BJ (cell line): ENCODE measurements around the gene SERPIND1. TPM values are rescaled to one million over a fixed set of nuclear protein-coding genes. Genes with fewer than 3 reads are reported as not detected.

Source experiments
- CTCF ChIA-PET: fragments of 350-600 bp; formaldehyde crosslinking; extraction: SDS; loops from one replicate; lab custom pipeline; 2021; ENCODE audit warnings: antibody characterized with exemption, inconsistent platforms; lab: Yijun Ruan, JAX
- POLR2A ChIA-PET: fragments of 300-600 bp; sonication (Branson Sonifier 250); formaldehyde crosslinking; extraction: SDS; loops from one replicate; lab custom pipeline; 2021; ENCODE audit warnings: antibody characterized with exemption; lab: Charles Lee
- DNase-seq: peaks from one replicate; pipeline ENCODE4 v3.0.0-alpha.2; 2011; ENCODE audit warnings: low read depth
- H3K27me3 ChIP-seq: 2 replicates; pipeline ENCODE4 v1.6.0; 2011; ENCODE audit warnings: low read length; ENCODE audit not compliant: control insufficient read depth, insufficient read depth
- H3K36me3 ChIP-seq: 2 replicates; pipeline ENCODE4 v1.5.1; 2011; ENCODE audit warnings: low read length; ENCODE audit not compliant: control insufficient read depth, insufficient read depth
- H3K4me3 ChIP-seq: 2 replicates; pipeline ENCODE4 v1.5.1; 2011; ENCODE audit warnings: low read depth, mild to moderate bottlenecking, control low read depth, low read length
- CTCF ChIP-seq: IDR thresholded peaks from 2 replicates; pipeline ENCODE4 v1.5.1; 2011; ENCODE audit warnings: low read depth, mild to moderate bottlenecking, control low read depth, inconsistent platforms, low read length, moderate library complexity; ENCODE audit not compliant: insufficient read depth
- polyA plus RNA-seq: library from polyadenylated mRNA; depleted of rRNA; stranded (reverse); fragments of >200 nt; gene quantifications from 2 replicates; pipeline ENCODE4 v1.2.3, GENCODE V29; 2011

Gene SERPIND1
- polyA plus RNA-seq, 1 experiment: not detected

DNA sequence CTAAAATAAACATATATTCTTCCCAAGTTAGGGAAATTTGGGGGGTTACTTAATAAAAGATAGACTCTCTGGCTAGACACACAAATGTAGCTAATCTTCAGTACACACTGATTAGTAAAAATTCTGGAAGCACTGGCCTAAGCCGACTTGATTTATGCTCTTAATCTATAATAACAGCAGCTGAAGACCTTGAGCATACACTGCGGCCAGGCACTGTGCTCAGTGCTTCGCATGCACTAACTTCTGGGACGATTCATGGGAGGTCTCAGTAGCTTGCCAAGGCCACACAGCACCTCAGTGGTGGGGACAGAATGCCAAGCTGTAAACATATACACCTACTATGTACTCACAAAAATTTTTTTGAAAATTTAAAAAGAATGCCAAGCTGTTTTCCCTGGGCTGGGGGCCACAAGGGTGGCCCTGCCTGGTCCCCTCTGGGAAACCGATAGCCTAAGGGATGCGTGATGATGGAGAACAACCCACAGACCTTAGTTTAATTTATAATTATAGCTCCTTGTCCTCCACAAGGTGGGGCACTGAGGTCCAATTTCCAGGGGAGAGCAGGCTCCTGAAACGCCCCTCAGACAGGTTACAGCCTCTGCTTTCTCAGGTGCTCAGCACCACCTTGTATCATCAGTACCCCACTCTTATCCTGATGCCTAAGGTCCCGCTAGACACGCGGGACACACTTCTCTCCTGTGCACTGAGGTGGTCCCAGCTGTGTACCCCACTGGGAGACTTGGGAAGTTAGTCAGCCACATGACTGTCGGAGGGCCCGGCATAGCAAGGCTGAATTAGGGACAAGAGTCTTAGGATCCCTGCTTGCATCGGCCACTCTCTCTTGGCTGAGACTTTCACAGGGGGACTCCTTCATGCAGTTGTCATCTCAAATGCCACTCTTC, 20.1 kb downstream of the SERPIND1 start:
- TF ChIP-seq CTCF: no peak
- Histone ChIP-seq H3K4me3 (no peak overlapping the region), H3K27me3 (no peaks in the 10 kb centered on the region), H3K36me3 (peaks cover 24% of the 10 kb centered on the region)
- CTCF ChIA-PET: interaction anchor here (1.6 to 4.5 kb wide), 4 partner anchors 10 to 92 kb away, joined by 5 to 39 read pairs (median 16); no protein-coding TSS in a partner anchor
- POLR2A ChIA-PET: no interaction called here
- no peak for DNase-seq

GRCh38 chr22:20794650-20795413, 20.9 kb downstream of the SERPIND1 start:
- POLR2A ChIA-PET: no interaction called here
- DNase-seq: no peak
- no peaks in the 10 kb centered on the region for H3K27me3 ChIP-seq
- peaks cover 30% of the 10 kb centered on the region for H3K36me3 ChIP-seq
- H3K4me3 ChIP-seq: no peak overlapping the region
- TF ChIP-seq CTCF: no peak
- CTCF ChIA-PET: interaction anchor here (1.0 to 4.5 kb wide), 5 partner anchors 9 to 91 kb away, joined by 3 to 39 read pairs (median 10); no protein-coding TSS in a partner anchor

DNA sequence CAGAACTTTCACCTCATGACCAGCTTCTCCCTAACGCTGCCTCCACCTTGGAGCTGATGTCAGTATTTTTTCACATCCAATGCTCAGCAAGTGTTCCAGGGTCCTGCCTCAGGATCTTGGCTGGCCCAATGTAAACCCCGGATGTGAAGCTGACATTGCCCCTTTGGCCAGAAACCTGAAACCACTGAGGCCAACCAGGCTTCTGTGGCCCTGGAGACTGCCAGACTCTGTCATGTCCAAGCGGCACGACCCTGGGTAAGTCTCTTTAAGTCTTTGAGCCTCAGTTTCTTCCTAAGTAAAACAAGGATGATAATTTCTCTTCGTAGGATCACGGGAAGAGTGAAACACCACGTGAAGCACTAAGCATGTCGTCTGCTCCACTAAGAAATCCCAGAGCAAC, 22.8 kb downstream of the SERPIND1 start:
- no peak overlapping the region for H3K4me3 ChIP-seq
- TF ChIP-seq CTCF: no peak
- H3K36me3 ChIP-seq: peaks cover 28% of the 10 kb centered on the region
- POLR2A ChIA-PET: no interaction called here
- no peaks in the 10 kb centered on the region for H3K27me3 ChIP-seq
- CTCF ChIA-PET: interaction anchor here (1.5 to 4.5 kb wide), 2 partner anchors 13 to 25 kb away, joined by 3 to 39 read pairs; no protein-coding TSS in a partner anchor
- no peak for DNase-seq

DNA sequence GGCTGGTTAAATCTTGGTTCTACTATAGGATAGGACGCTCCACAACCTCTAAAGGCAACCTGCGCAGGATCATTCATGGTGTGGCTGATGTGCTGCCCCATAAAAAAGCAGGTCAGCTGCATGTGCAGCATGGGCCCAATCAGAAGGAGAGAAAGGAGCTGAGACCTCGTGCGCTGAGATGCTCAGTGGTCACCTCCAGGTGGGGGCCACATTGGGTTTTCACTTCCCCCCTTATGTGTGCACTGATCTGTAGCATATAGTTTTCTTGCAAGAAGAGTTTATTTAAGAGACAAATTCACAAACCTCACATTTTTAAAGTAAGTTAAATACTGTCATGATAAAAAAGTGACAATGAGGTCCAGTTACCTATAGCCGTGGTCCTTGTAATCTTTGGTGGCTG, 24.3 kb downstream of the SERPIND1 start:
- Histone ChIP-seq H3K4me3 (no peak overlapping the region), H3K36me3 (peaks cover 30% of the 10 kb centered on the region), H3K27me3 (no peaks in the 10 kb centered on the region)
- TF ChIP-seq CTCF: no peak
- ChIA-PET CTCF (interaction anchor here (2.3 kb wide), 1 partner anchor 14 kb away, joined by 10 read pairs; no protein-coding TSS in a partner anchor), POLR2A (no interaction called here)
- DNase-seq: no peak

DNA sequence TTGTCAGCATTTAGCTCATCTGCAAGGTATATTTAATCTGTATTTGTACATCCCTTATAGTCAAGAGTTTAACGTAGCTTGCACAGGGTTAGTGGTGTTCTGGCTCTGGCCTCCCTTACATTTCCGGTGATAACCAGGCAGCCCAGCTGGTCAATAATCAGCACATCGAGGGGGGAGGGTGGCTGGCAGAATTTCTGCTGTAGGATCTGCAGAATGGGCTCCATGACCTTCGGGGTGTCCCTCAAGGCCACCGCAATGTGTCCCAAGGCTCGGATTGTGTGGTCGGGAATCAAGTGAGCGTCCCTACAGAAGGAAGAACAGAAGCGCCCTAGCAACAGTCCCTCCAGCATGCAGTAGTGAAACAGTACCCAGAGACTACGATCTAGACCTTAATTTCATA, 25.1 kb downstream of the SERPIND1 start:
- H3K36me3 ChIP-seq: peaks cover 32% of the 10 kb centered on the region
- no peak for TF ChIP-seq CTCF

More for the DNA sequence above, 25.1 kb downstream of the SERPIND1 start:
- Histone ChIP-seq H3K4me3 (no peak overlapping the region), H3K27me3 (no peaks in the 10 kb centered on the region)
- no peak for DNase-seq
- ChIA-PET POLR2A (no interaction called here), CTCF (interaction anchor here (2.3 kb wide), 1 partner anchor 15 kb away, joined by 10 read pairs; no protein-coding TSS in a partner anchor)
